IMR-90 (cell line): Measurements from ENCODE around the gene KDF1. TPM values are rescaled to one million over a fixed set of nuclear protein-coding genes. Genes with fewer than 3 reads are reported as not detected.

Experiments used
- ATAC-seq: fragments of 200-7000 bp; cut with Tn5 transposase; 2 replicates; pipeline ENCODE4 v1.9.1; 2020; ENCODE audit warnings: low read depth, mild to moderate bottlenecking, moderate library complexity
- BruUV-seq: library from RNA; stranded (reverse); fragments of 400-500 nt; replicated peaks from 2 replicates; lab custom pipeline; 2021; lab: Mats Ljungman, UMichigan
- CTCF ChIA-PET: fragments of 300-600 bp; formaldehyde crosslinking; extraction: SDS; loops from one replicate; lab custom pipeline; 2021; ENCODE audit warnings: antibody characterized with exemption; lab: Yijun Ruan, JAX
- POLR2A ChIA-PET: fragments of 300-600 bp; sonication (Branson Sonifier 250); formaldehyde crosslinking; loops from one replicate; lab custom pipeline; 2022; ENCODE audit warnings: antibody characterized with exemption; ENCODE audit not compliant: unreplicated experiment; lab: Charles Lee
- DNase-seq: peaks from one replicate; pipeline ENCODE4 v3.0.0; 2013
- H2AFZ ChIP-seq: replicated peaks from 2 replicates; pipeline ENCODE3; 2013; ENCODE audit warnings: low read length, mild to moderate bottlenecking; ENCODE audit not compliant: poor library complexity
- H2AK5ac ChIP-seq: 2 replicates; pipeline ENCODE4 v1.6.1; 2013; ENCODE audit warnings: low read depth, low read length, inconsistent platforms
- H2AK9ac ChIP-seq: replicated peaks from 2 replicates; pipeline ENCODE3; 2013; ENCODE audit warnings: mild to moderate bottlenecking, low read depth, low read length, moderate library complexity; ENCODE audit not compliant: poor library complexity
- H2BK120ac ChIP-seq: 2 replicates; pipeline ENCODE4 v1.6.1; 2013; ENCODE audit warnings: low read depth, low read length, inconsistent platforms
- H2BK15ac ChIP-seq: 3 replicates; pipeline ENCODE4 v1.6.1; 2013; ENCODE audit warnings: low read depth, low read length, inconsistent platforms
- H2BK20ac ChIP-seq: 2 replicates; pipeline ENCODE4 v1.6.1; 2013; ENCODE audit warnings: low read depth, mild to moderate bottlenecking, inconsistent platforms, low read length, moderate library complexity
- H2BK5ac ChIP-seq: 2 replicates; pipeline ENCODE4 v1.6.1; 2013; ENCODE audit warnings: mild to moderate bottlenecking, low read depth, low read length, inconsistent platforms; ENCODE audit not compliant: poor library complexity, severe bottlenecking
- H3K14ac ChIP-seq: replicated peaks from 2 replicates; pipeline ENCODE4 v1.6.1; 2013; ENCODE audit warnings: low read depth, low read length, inconsistent platforms
- H3K18ac ChIP-seq: 2 replicates; pipeline ENCODE4 v1.6.1; 2013; ENCODE audit warnings: low read depth, low read length, control low read depth
- H3K23ac ChIP-seq: 2 replicates; pipeline ENCODE4 v1.6.1; 2013; ENCODE audit warnings: low read depth, low read length, inconsistent platforms
- H3K27ac ChIP-seq: 2 replicates; pipeline ENCODE4 v1.5.1; 2013; ENCODE audit warnings: mild to moderate bottlenecking, control low read depth, low read length; ENCODE audit not compliant: insufficient read depth
- H3K27me3 ChIP-seq: 2 replicates; pipeline ENCODE4 v1.6.1; 2013; ENCODE audit warnings: low read length; ENCODE audit not compliant: control insufficient read depth, insufficient read depth
- H3K36me3 ChIP-seq: 2 replicates; pipeline ENCODE4 v1.6.1; 2013; ENCODE audit warnings: low read length, mixed read lengths; ENCODE audit not compliant: control insufficient read depth, insufficient read depth
- H3K4ac ChIP-seq: 2 replicates; pipeline ENCODE4 v1.6.1; 2013; ENCODE audit warnings: low read depth, low read length, inconsistent platforms
- H3K4me1 ChIP-seq: 2 replicates; pipeline ENCODE4 v1.6.1; 2013; ENCODE audit warnings: low read length, mixed read lengths; ENCODE audit not compliant: control insufficient read depth, insufficient read depth
- H3K4me2 ChIP-seq: 2 replicates; pipeline ENCODE4 v1.6.1; 2013; ENCODE audit warnings: low read depth, mild to moderate bottlenecking, control low read depth, low read length, moderate library complexity
- H3K4me3 ChIP-seq: 2 replicates; pipeline ENCODE4 v1.5.1; 2013; ENCODE audit warnings: low read depth, mild to moderate bottlenecking, control low read depth, low read length, moderate library complexity; ENCODE audit not compliant: insufficient read depth
- H3K56ac ChIP-seq: 2 replicates; pipeline ENCODE4 v1.6.1; 2013; ENCODE audit warnings: low read length, inconsistent platforms; ENCODE audit not compliant: insufficient read depth; ENCODE audit errors: extremely low read depth
- H3K79me1 ChIP-seq, 2 experiments: 2 replicates each; pipeline ENCODE4 v1.6.1; 2013; ENCODE audit warnings: low read length in 2 of 2, inconsistent platforms in 1 of 2, low read depth in 1 of 2
- H3K9ac ChIP-seq: 2 replicates; pipeline ENCODE4 v1.6.1; 2013; ENCODE audit warnings: low read depth, low read length, control low read depth
- H3K9me1 ChIP-seq: 2 replicates; pipeline ENCODE4 v1.6.1; 2013; ENCODE audit warnings: low read length, inconsistent platforms; ENCODE audit not compliant: insufficient read depth
- H3K9me3 ChIP-seq: 2 replicates; pipeline ENCODE4 v1.6.1; 2013; ENCODE audit warnings: low read length; ENCODE audit not compliant: control insufficient read depth, insufficient read depth
- H4K20me1 ChIP-seq: 2 replicates; pipeline ENCODE4 v1.6.1; 2013; ENCODE audit warnings: low read length, inconsistent platforms; ENCODE audit not compliant: insufficient read depth
- H4K5ac ChIP-seq: 2 replicates; pipeline ENCODE4 v1.6.1; 2013; ENCODE audit warnings: mild to moderate bottlenecking, low read depth, low read length, control low read depth
- H4K8ac ChIP-seq, 2 experiments: 2 replicates each; pipeline ENCODE4 v1.6.1; 2013; ENCODE audit warnings: low read depth in 2 of 2, low read length in 2 of 2, control low read depth in 1 of 2, inconsistent platforms in 1 of 2
- H4K91ac ChIP-seq: 2 replicates; pipeline ENCODE4 v1.6.1; 2013; ENCODE audit warnings: low read depth, low read length, inconsistent platforms; ENCODE audit not compliant: insufficient read depth
- BHLHE40 ChIP-seq: fragments of 150-350 bp; IDR thresholded peaks from 2 replicates; pipeline ENCODE4 v1.6.1; 2016; ENCODE audit warnings: mild to moderate bottlenecking, low read depth, low read length
- CHD1 ChIP-seq: IDR thresholded peaks from 2 replicates; pipeline ENCODE4 v1.6.1; 2012; ENCODE audit warnings: low read depth, low read length, improper control_type of control experiment
- ELK1 ChIP-seq: fragments of 150-350 bp; IDR thresholded peaks from 2 replicates; pipeline ENCODE4 v1.6.1; 2016; ENCODE audit warnings: low read depth, mild to moderate bottlenecking, low read length, moderate library complexity, borderline replicate concordance
- FOS ChIP-seq: fragments of 150-350 bp; IDR thresholded peaks from 2 replicates; pipeline ENCODE4 v1.6.1; 2016; ENCODE audit warnings: low read depth, low read length
- MAZ ChIP-seq: IDR thresholded peaks from 2 replicates; pipeline ENCODE4 v1.6.1; 2012; ENCODE audit warnings: low read depth, mild to moderate bottlenecking, low read length, improper control_type of control experiment, moderate library complexity, borderline replicate concordance
- MXI1 ChIP-seq: IDR thresholded peaks from 2 replicates; pipeline ENCODE4 v1.6.1; 2012; ENCODE audit warnings: low read depth, mild to moderate bottlenecking, low read length, moderate library complexity, borderline replicate concordance
- RAD21 ChIP-seq: IDR thresholded peaks from 2 replicates; pipeline ENCODE4 v1.6.1; 2012; ENCODE audit warnings: low read length, improper control_type of control experiment
- RCOR1 ChIP-seq: IDR thresholded peaks from 2 replicates; pipeline ENCODE4 v1.6.1; 2012; ENCODE audit warnings: mild to moderate bottlenecking, low read length, improper control_type of control experiment; ENCODE audit not compliant: insufficient replicate concordance
- USF2 ChIP-seq: fragments of 150-350 bp; IDR thresholded peaks from 2 replicates; pipeline ENCODE4 v1.6.1; 2017; ENCODE audit warnings: mild to moderate bottlenecking, antibody characterized with exemption, low read length, low read depth
- WGBS, 2 experiments: methylation state at CpG; one replicate each; pipeline versions ENCODE4 v1.1.5 to v1.1.7; 2013; ENCODE audit warnings: missing lambda C conversion rate in 2 of 2; ENCODE audit not compliant: insufficient read length in 1 of 2; ENCODE audit errors: extremely low coverage in 2 of 2; 5-methylcytosine and 5-hydroxymethylcytosine counted together
- dilution Hi-C: fragments of 300-500 bp; cut with HindIII; formaldehyde crosslinking; loops from one replicate; pipeline ENCODE4 v1.14.3; 2018; ENCODE audit warnings: low sequenced_read_pairs; ENCODE audit not compliant: unreplicated experiment
- in situ Hi-C: fragments of 300-500 bp; cut with MboI; formaldehyde crosslinking; loops from 3 replicates; pipeline ENCODE4 v1.14.3; 2019; ENCODE audit warnings: low sequenced_read_pairs, inconsistent platforms, mixed read lengths
- intact Hi-C: fragments of 100-400 bp; cut with micrococcal nuclease; formaldehyde crosslinking; loops from 2 replicates; pipeline ENCODE4 v1.10.0; 2022
- polyA plus RNA-seq, 3 experiments: library from polyadenylated mRNA; depleted of rRNA; stranded (reverse); fragments of >200 nt; gene quantifications; 2 replicates each; pipeline ENCODE4 v1.2.3, GENCODE V29; 2012; ENCODE audit warnings: low replicate concordance in 1 of 3
- total RNA-seq: library from RNA; depleted of rRNA; stranded (reverse); fragments of >200 nt; gene quantifications from 2 replicates; pipeline ENCODE4 v1.2.3, GENCODE V29; 2012

The KDF1 gene
- total and polyA plus RNA-seq, 2 of the 4 experiments (the other 2 are of a cell fraction): not detected

GRCh38 chr1:26971590-26971989 is 11.3 kb upstream of the KDF1 start:
- Histone ChIP-seq H2AK5ac (0 out of 2 replicates have a peak overlapping the region, but pooled peaks have one; percentile 46), H3K4me3 (no peak overlapping the region), H4K8ac (no peak overlapping the region), H3K79me1 (no peaks in the 10 kb centered on the region), H3K4ac (peak overlapping the region; percentile 58; the same call in 1 of the 2 replicates), H2BK120ac (0 out of 2 replicates have a peak overlapping the region, but pooled peaks have one; percentile 14), H2BK20ac (no peak overlapping the region; the same call in none of the 2 replicates), H4K91ac (no peak overlapping the region), H2AFZ (peak overlapping the region; percentile 66), H3K27ac (no peak overlapping the region), H3K9ac (no peak overlapping the region), H2BK15ac (no peak overlapping the region), H3K18ac (no peak overlapping the region), H3K4me1 (peaks cover 5% of the 10 kb centered on the region; the same call in 1 of the 2 replicates), H3K27me3 (no peaks in the 10 kb centered on the region), H3K4me2 (no peak overlapping the region), H4K20me1 (no peaks in the 10 kb centered on the region), H3K9me3 (no peaks in the 10 kb centered on the region), H2AK9ac (peak overlapping the region; percentile 26), H3K23ac (no peak overlapping the region), H3K36me3 (no peaks in the 10 kb centered on the region), H3K9me1 (peaks cover 12% of the 10 kb centered on the region; the same call in 1 of the 2 replicates), H3K56ac (no peak overlapping the region), H3K14ac (no peak overlapping the region), H2BK5ac (no peak overlapping the region), H4K5ac (no peak overlapping the region)
- TF ChIP-seq CHD1 (no peak), RAD21 (no peak), RCOR1 (no peak), MAZ (no peak), BHLHE40 (no peak), MXI1 (no peak), USF2 (no peak), FOS (no peak), ELK1 (no peak)
- no CpG with 5 or more reads among the region's 3 CpGs for WGBS, 2 experiments
- DNase-seq (no peak), ATAC-seq (no peak)
- intact Hi-C loops: no loop called here
- CTCF ChIA-PET: no interaction called here
- no TSS peak for BruUV-seq
- dilution Hi-C loops: no loop called here
- in situ Hi-C loops: no loop called here
- POLR2A ChIA-PET: no interaction called here
